GM11168 (cell line): ENCODE results near the gene PGLYRP4.

Experiments
- in situ Hi-C: fragments of 300-500 bp; cut with MboI; formaldehyde crosslinking; loops from one replicate; pipeline ENCODE4 v1.12.0; 2022; ENCODE audit warnings: low sequenced_read_pairs; ENCODE audit not compliant: unreplicated experiment

Gene PGLYRP4

DNA sequence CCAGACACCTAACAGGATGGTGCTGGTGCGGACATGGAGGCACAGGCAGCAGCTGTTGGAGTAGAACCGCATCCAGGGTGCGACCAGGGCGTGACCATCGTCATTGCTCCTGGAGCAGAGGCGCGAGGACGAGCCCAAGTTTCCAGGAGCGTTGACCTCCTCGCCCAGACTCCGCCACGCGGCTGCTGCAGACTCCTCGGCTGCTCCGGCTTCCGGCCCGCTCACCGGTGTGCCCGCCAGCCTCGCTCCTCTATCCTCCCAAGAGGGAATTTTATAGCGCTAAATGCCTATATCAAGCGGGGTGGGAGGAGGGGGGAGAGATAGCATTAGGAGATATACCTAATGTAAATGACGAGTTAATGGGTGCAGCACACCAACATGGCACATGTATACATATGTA, 32.1 kb upstream of the PGLYRP4 start:
- in situ Hi-C loops, result no loop called here

DNA sequence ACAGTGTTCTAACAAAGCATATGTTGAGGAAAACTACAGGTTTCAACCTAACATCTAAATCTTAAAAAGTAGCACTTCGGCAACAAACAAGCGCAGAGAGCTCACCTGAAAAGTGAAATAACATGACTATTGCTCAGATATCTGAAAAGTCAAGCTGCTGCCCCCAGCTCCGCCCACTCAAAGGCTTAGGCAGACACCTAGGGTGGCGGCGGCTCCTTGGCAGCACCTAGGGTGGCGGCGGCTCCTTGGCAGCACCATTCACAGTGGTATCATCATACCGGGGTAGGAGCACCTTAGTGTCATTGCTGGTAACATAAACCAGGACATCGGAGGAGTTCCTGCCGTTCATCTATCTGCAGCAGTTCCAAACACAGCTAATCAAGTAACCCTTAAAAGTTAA, 30.9 kb upstream of the PGLYRP4 start:
- in situ Hi-C loops, result no loop called here

DNA sequence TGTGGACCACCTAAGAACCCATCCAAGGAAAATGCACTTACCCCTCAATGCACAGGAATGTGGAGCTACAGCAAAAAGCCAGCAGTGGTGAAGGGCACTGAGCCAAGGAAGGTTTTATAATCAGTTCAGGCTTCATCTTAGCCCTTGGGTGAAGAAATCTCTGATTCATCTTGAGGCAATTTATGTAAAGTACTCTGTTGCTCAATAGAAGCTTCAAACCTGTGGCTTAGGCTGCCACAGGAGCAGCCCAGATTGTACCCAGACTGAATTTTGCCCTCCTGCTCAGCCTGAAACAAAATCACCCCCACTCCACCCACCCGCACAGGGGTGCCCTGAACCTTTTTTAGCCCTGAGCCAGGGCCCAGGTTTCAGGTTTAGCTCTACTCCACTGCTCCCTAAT, 26.9 kb upstream of the PGLYRP4 start, which contains the start of gene S100A12:
S100A12 (minus strand) TSS at position 111 of the 400 bp plus-strand sequence. CDS start 1,029 bp downstream, outside the sequence.
- in situ Hi-C loops, result no loop called here

DNA sequence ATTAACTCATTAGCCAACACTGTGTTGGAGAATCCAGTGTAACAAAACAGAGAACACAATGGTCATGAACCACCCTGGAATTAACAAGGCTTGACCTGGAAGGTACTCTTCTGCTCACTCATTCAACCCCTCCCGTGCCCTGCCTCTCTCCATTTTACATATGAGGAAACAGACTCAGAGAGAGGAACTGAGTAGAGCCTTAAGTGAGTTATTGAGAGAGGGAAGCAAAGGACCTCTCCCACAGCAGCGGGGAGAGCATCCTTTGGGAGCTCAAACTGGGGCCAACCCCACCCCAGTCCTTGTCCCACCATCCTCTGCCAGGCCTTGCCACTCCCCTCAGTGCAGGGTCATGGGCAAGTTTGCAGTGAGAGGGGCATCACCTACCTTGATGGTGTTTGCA, 25.4 kb upstream of the PGLYRP4 start:
- in situ Hi-C loops, result no loop called here

DNA sequence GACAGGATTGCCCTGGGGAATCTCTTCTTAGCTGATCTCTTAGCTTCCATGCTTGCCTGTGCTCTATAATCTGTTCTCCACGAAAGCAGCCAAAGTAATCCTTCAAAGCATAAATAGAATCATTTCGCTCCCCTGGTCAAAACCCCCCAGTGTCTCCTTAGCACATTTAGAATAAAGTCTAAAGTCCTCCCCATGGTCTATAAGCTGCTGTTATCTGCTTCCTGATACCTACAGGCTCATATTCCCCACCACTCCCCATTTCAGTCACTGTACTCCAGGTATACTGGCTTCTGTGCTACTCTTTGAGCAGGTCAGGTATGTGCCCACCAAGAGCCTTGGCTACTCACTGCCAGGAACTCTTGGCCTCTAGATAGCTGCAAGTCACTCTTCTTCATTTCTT, 23.9 kb upstream of the PGLYRP4 start:
- in situ Hi-C loops, result no loop called here

DNA sequence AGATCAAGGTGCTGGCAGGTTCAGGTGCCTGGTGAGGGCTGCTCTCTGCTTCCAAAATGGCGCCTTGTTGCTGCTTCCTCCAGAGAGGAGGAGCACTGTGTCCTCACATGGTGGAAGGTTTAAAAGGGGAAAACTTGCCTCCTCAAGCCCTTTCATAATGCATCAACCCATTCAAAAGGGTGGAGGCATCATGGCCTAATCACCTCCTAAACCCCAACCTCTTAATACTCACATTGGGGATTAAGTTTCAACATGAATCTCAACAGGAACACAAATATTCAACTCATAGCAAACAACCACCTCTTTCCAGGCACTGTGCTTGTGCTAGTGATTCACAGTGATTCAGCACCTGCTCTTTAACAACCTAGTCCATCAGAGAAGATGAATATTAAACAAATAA, 22.6 kb upstream of the PGLYRP4 start:
- in situ Hi-C loops, result no loop called here

DNA sequence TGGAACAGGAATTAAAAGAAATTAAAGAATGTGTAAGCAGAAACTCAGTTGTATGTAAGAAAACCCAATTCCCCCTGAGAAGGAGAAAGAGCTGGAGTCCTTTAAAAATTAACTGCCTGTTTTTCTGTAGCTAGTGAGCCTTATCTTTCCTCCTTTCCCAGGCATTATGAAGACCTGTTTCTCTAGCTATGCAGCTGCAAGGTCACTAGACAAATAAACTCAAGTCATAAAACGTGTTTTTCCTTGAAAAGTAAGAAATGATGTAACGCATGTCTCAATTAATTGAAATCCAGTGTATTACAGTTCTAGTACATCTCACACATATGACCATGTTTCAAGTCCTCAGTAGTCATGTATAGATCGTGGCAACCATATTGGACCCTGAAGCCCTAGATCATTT, 21.5 kb upstream of the PGLYRP4 start:
- in situ Hi-C loops, result no loop called here

DNA sequence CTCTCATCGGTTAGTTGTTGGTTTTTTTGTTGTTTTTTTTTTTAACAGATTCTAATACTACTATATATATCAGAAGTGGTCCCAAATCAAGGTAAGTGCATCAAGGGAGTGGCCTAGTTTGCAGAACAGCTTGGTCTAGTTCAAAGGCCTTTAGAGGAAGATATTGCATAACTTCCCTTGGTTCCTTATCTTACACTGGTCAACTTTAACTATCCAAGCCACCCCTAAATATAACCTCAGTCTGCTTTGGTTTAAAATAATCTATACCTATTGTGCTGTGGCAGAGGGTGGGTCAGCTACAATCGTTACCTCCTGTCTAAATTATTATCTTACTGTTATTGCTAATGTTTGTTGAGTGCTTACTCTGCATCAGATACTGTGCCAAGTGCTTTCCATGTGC, 19.9 kb upstream of the PGLYRP4 start:
- in situ Hi-C loops, result no loop called here

DNA sequence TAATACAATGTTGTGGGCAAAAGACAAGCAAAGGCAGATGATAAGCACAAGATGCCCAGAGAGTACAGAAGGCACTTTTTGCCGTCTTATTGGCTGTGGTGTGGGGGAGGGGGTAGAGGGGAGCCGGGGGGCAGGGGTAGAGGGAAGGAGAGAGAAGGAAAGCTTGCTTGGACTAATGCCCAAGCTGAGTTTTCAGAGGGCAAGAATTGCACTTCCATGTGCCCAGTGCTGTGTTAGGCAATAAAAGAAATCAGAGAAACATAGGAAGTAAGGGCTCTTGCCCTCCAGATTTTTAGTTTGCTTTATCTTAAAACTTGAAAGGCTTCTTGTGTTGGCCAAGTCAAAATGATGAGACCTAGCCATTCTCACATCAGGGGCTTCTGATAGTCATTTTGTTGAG, 18.4 kb upstream of the PGLYRP4 start:
- in situ Hi-C loops, result no loop called here

DNA sequence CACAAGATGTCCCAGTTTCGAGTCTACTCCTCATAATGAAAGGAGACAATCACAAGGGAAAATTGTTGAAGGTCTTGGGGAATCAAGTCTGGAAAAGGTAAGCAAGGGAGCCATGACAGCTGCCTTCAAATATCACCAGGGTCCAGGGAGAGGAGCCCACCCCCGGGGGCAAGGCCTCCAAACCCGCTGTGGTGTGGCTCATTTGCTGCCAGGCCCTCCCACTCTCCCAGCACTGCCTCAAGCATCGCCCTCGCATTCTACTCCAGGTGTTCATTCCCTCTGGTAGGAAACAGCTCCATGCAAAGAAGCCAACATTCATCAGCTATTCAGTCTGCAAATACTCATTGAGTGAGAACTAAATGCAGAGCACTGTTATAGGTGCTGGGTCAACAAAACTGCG, 17.6 kb upstream of the PGLYRP4 start:
- in situ Hi-C loops, result no loop called here

DNA sequence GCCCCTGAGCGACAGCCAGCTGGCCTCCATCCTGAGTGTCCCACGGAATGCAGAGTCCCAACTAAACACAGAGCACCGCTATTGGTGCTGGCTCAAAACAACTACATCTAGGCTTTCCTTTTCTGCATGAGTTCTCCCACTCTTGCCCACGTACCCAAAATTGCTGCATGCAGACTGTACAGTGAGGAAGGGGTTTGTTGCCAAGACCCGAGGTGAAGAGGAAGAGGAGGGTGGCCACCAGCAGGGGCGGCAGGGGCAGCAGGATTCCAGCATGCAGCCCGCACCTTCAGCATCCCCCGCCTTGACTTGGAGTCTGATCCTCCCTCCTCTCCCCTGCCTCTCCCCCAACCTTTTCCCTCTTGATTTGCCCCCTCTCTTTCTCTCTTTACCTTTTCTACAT, 17.1 kb upstream of the PGLYRP4 start:
- in situ Hi-C loops, result no loop called here

DNA sequence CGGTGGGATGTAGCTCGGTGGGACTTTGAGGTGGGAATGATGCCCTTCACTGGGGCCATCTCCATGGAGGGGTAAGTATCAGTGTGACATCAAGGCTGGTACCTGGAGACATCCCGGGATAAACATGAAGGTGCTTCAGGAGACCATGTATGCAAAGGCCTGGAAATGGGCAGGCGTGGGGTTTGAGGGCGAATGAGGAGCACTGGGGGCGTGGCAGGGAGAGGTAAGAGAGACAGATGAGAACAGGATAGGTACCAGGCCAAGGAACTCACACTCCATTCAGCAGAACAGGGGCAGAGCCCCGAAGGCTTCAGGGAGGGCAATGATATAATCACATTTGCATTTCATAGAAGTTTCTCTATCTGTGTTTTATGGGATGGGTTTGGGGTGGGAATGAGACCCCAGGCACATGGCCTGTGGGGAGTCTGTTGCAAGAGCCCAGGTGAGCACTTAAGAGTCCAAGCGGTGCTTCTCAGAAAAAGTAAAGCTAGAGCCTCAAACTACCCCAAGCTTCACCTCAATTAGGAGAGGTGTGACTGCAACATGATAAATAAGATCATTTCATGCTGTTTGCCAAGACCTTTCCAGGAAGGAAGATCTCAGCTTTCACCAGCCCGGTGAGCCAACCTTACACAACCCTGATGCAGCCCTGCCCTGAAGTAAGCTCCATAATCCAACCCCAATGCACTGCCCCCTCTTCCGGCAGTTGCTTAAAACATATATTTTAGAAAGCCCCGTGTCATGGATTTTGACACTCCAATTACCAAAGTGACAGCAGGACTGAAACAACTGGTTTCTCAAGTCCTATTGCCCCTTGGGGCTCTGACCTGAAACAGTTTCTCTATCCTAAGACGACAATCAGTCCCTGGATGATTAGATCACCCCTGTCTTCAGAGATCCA, 16.4 kb upstream of the PGLYRP4 start:
- in situ Hi-C loops, result no loop called here

DNA sequence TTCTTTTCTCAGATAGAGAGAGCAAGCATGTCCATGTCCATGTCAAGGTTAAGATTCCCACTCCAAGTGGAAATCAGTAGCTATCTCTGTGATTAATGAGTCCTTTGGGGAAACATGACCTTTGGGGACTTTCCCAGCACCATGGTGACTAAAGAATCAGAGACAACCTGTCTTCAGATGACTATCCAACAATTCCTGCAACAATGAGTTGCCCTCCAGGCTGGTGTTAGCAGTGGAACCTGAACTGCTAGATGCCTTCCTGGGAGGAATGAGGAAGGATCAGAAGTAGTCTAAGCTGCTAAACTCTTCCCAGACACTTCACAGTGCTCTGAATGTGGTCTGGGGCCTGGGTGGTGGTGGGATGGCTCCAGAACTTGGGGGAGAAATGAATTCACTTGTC, 15.5 kb upstream of the PGLYRP4 start:
- in situ Hi-C loops, result no loop called here

DNA sequence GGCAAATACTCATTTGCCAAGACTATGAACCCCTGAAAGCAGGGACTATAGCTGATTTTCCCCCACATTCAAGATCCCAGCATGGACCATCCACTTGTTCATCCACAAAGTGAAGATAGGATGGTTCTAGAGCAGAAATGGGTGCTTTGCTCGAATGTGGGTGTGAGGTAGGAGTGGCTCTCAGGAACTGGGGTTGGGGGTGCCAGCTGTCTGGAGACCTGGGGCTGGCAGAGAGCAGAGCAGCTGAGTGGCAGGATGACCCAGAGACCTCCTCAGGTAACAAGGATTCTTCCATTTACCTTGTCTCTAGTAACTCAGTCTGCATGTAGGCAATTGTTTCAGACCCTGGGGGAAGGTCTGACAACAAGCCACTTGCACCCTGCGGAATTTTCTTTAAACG, 15.0 kb upstream of the PGLYRP4 start:
- in situ Hi-C loops, result no loop called here

DNA sequence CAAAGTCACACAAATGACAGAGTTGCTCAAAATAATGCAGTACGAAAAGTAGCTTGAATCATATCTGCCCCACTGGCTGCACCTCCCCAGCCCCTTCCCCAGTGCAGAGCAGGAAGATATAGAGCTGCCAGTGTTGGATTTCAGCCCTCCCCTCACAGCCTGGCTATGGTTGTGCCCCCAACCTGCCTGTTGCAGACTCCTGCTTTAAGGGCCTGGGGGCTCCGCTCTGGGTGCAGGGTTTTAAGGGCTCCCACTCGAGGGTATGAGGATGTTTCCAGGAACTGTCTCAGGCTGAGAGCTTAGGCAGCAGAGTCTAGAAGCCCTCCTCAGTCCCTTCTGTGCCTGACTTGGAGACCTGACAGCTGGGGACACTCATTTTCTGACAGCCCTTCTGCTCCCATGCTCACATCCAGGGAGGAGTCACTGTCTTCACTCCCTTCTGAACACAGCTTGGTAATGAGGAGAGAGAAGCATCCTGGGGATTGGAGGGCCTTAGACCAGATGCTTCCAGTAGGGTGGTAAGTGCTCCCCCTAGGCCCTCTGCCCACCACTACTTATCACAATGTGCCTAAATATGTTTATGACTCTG, 13.6 kb upstream of the PGLYRP4 start:
- in situ Hi-C loops, result no loop called here

DNA sequence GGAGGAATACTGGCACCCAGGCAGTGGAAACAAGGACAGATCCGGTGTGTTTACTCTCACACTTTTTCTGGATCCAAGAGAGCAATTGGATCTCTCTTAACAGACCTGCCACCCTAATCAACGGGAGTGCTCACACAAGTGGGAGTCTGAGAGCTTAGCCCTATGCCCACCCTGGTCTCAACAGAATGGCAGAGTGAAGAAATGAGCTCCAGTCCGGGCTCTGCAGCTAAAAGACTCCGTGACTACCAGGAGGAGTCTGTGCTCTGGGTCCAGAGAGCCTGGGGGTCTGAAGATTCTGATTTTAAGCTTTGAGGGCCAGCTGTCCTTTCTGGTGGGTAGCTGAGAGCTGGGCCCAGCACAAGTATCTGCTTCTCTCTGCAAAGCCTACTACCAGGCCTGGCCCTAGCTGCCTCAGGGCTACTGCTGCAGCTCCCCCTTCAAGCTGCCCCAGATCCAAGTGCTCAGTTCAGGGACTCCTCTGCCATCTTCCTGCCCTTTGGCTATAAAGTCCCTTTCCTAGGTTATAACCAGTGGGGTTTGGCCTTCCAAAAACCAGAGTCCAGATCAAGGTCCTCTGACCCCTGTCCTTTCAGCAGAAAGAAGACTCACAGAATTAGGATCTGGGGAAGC, 13.0 kb upstream of the PGLYRP4 start:
- in situ Hi-C loops, result no loop called here

DNA sequence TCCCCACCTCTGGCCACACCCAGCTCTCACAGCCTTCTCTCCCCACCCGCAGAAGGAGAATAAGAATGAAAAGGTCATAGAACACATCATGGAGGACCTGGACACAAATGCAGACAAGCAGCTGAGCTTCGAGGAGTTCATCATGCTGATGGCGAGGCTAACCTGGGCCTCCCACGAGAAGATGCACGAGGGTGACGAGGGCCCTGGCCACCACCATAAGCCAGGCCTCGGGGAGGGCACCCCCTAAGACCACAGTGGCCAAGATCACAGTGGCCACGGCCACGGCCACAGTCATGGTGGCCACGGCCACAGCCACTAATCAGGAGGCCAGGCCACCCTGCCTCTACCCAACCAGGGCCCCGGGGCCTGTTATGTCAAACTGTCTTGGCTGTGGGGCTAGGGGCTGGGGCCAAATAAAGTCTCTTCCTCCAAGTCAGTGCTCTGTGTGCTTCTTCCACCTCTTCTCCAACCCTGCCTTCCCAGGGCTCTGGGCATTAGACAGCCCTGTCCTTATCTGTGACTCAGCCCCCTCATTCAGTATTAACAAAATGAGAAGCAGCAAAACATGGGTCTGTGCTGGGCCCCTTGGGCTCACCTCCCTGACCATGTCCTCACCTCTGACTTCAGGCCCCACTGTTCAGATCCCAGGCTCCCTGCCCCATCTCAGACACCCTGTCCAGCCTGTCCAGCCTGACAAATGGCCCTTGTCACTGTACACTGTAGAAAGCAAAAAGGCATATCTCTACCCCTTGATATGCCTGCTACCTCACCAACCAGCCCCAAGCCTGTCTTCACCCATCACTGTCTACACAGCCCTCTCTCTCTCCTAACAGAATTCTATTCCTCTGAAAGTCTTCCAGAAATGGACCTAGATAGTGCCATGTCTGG, 12.2 kb upstream of the PGLYRP4 start:
- in situ Hi-C loops, result no loop called here

DNA sequence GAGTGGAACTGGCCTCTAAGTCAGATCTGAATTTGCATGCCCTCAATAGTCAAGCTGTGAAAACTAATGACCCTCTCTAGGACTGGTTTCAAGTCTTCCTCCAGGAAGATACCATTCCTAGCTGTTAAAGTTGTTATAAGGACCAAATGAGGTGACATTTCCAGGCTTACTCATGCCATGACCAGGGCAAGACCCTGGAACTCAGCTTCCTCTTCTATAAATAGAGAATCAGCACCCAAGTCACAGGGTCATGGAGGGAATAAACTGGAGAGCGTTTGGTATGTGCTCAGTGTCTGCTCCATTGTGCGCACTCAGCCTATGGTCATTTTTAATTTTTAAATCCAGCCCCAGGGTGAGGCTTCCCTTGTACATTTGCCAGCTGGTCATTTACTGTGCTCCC, 11.5 kb upstream of the PGLYRP4 start:
- in situ Hi-C loops, result no loop called here

DNA sequence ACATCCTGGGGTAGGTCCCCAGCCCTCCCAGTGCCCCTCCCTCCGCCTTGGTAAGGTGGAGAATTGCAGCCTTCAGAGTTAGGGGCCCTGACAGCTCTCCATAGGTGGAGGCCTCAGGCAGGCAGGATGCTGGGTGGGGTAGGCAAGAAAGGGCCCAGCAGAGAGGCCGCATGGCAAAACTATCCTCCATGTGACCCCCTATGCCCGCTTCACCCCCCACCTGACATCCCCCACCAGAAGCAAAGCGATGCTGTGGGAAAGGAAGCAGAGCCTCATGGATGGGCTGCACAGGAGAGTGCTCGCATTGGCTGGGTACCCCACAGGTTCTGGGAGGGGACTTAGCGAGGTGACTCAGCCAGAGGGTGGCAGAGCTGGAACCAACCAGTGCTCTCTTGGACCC, 10.6 kb upstream of the PGLYRP4 start:
- in situ Hi-C loops, result no loop called here

DNA sequence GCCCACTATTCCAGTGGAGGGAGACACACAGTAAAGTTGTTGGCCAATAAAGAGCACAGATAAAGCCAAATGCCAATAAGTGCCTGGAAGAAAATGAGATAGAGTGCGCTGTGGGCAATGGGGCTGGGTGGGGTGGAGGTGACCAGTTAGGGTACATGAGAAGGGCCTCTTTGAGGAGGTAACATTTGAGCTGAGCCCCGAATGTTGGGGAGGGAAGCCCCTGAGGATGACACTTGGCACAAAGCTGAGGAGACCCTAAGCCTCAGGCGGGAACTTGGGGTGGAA, 10.0 kb upstream of the PGLYRP4 start:
- in situ Hi-C loops, result no loop called here
